Measurements from ENCODE around the gene NUMB.

GRCh38 chr14:73437206-73437605, 21.1 kb downstream of the NUMB start:
- TF ChIP-seq CTCF (IDR thresholded peaks at IDR 0.05) = no peak
- no peak for TF ChIP-seq POLR2A (IDR thresholded peaks at IDR 0.05)
